GM12801 (cell line): ENCODE measurements around the gene MAGI3.

Experiments used
- CTCF ChIP-seq: IDR thresholded peaks from one replicate; pipeline ENCODE4 v1.5.1; 2011; ENCODE audit warnings: control low read depth; ENCODE audit not compliant: insufficient read length; ENCODE audit errors: extremely low read depth

MAGI3 gene

GRCh38 chr1:113389953-113390834 lies at the start of gene MAGI3:
TSS of gene MAGI3 (plus strand) at chr1:113390515. CDS start at chr1:113391034, 519 bp downstream.
- no peak for TF ChIP-seq CTCF

GRCh38 chr1:113353580-113353979 lies 36.7 kb upstream of the MAGI3 start:
- no peak for TF ChIP-seq CTCF

DNA sequence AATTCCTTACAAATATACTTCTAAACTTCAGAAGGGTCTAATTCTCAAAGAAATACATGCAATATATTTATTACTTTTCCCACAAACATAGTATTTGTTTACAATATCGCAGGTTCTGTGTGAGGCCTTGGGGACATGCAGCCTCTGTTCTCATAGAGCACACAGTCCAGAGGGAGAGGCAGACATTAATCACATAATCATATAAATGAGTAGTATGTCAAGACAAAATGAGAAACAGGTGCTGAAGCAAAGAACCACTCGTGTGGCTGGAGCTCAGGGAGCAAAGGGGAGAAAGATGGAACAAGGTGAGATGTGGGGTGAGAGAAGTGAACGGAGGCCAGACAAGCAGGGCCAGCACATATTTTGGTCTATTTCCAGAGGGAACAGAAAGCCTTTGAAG lies 26.4 kb upstream of the MAGI3 start:
- TF ChIP-seq CTCF = no peak

GRCh38 chr1:113369040-113369439 lies 21.3 kb upstream of the MAGI3 start:
- no peak for TF ChIP-seq CTCF

GRCh38 chr1:113369699-113370098 lies 20.6 kb upstream of the MAGI3 start:
- TF ChIP-seq CTCF = no peak

DNA sequence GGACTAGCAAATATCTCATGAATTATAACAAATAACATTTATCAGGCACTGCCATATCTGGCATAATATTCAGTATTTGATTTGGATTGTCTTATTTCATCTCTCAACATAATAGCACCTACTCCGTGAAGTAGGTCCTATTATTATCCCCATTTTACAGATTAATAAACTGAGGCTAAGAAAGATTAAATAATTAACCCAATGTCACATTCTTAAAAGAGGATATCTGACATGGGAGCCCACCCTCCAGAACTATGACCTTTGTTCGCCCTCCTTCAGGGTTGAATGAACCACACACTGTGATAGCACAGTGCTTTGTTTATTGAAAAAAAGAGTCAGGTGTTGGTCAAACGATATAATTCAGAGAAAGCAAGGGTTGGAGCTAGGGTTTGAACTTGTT lies 19.4 kb upstream of the MAGI3 start:
- TF ChIP-seq CTCF = no peak

DNA sequence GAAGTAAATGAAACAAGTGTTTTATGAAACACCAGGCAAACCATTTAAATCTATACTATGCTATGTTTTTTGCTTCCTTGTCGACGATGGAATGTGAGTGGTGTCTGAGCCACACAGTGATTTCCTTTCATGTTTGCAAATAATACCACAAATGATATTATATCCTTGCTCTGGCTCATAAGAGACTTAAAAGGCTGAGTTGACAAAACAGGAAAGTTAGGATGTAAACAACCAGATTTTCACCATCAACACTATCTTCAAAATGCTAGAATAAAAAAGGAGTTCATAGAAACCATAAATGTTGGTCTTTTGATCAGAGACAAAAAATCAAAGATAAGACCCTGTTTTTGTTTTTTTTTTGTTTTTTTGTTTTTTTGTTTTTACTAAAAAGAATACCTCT lies 17.8 kb upstream of the MAGI3 start:
- TF ChIP-seq CTCF = no peak
